Retinal pigment epithelial cell (primary cell): ENCODE measurements around the gene GLI1.

Experiments
- DNase-seq: peaks from one replicate; pipeline ENCODE4 v3.0.0-alpha.2; 2010; ENCODE audit warnings: low read depth
- H3K4me3 ChIP-seq: 2 replicates; pipeline ENCODE4 v1.5.1; 2011; ENCODE audit warnings: mild to moderate bottlenecking, low read length, control low read depth, moderate library complexity
- CTCF ChIP-seq: conservative IDR thresholded peaks from 2 replicates; pipeline ENCODE4 v1.5.1; 2011; ENCODE audit warnings: low read depth, low read length, control low read depth, inconsistent platforms

GLI1 gene

GRCh38 chr12:57472391-57472790 lies 12.8 kb downstream of the GLI1 start:
- no peak for DNase-seq
- TF ChIP-seq CTCF: no peak
- no peak overlapping the region for H3K4me3 ChIP-seq

- no peak for TF ChIP-seq CTCF
- DNase-seq: no peak
Measured at GRCh38 chr12:57473392-57473791, 13.8 kb downstream of the GLI1 start.

GRCh38 chr12:57473886-57474285 lies 14.3 kb downstream of the GLI1 start:
- no peak for DNase-seq
- H3K4me3 ChIP-seq: no peak overlapping the region
- no peak for TF ChIP-seq CTCF

More at GRCh38 chr12:57473392-57473791, 13.8 kb downstream of the GLI1 start:
- no peak overlapping the region for H3K4me3 ChIP-seq

GRCh38 chr12:57474430-57474829 lies 14.8 kb downstream of the GLI1 start:
- no peak for DNase-seq
- no peak overlapping the region for H3K4me3 ChIP-seq
- TF ChIP-seq CTCF: no peak

- TF ChIP-seq CTCF: no peak
- no peak overlapping the region for H3K4me3 ChIP-seq
- DNase-seq: no peak
Measured at GRCh38 chr12:57474862-57475261, 15.3 kb downstream of the GLI1 start.

GRCh38 chr12:57475271-57476161 lies 15.9 kb downstream of the GLI1 start:
- peak; percentile 40 for DNase-seq
- TF ChIP-seq CTCF: no peak
- peak overlapping the region; percentile 36 for H3K4me3 ChIP-seq

GRCh38 chr12:57476162-57476992 lies 16.8 kb downstream of the GLI1 start:
- H3K4me3 ChIP-seq: peak overlapping the region; percentile 25
- TF ChIP-seq CTCF: peak; percentile 40
- no peak for DNase-seq
